GM18519 (cell line): ENCODE results near the gene SLC9C2.
"Not testable (repeated sequence)": the region's sequence is repeated elsewhere in the genome, so short reads cannot be mapped to it uniquely, and the experiment has no call there.

Experiments used
- ATAC-seq: cut with Tn5 transposase; IDR thresholded peaks from one replicate; pipeline ENCODE4 v1.9.1; 2021; ENCODE audit warnings: mild to moderate bottlenecking, moderate library complexity; ENCODE audit not compliant: unreplicated experiment, low FRiP score

Gene SLC9C2

GRCh38 chr1:173580658-173581057, 22.2 kb downstream of the SLC9C2 start:
- no peak for ATAC-seq

GRCh38 chr1:173580071-173580470, 22.8 kb downstream of the SLC9C2 start:
- ATAC-seq: no peak

GRCh38 chr1:173573596-173573995, 29.3 kb downstream of the SLC9C2 start:
- no peak for ATAC-seq

- no peak for ATAC-seq
Measured at GRCh38 chr1:173572201-173572873, 30.5 kb downstream of the SLC9C2 start.

GRCh38 chr1:173570370-173571007, 32.4 kb downstream of the SLC9C2 start:
- ATAC-seq: no peak

- no peak for ATAC-seq
Measured at GRCh38 chr1:173568483-173568882, 34.4 kb downstream of the SLC9C2 start.

- ATAC-seq: not testable (repeated sequence)
Measured at GRCh38 chr1:173563846-173564245, 39.0 kb downstream of the SLC9C2 start.

GRCh38 chr1:173562813-173563212, 40.1 kb downstream of the SLC9C2 start:
- no peak for ATAC-seq

GRCh38 chr1:173561263-173561662, 41.6 kb downstream of the SLC9C2 start:
- ATAC-seq: no peak

GRCh38 chr1:173560285-173560880, 42.5 kb downstream of the SLC9C2 start:
- ATAC-seq: no peak

- no peak for ATAC-seq
Measured at GRCh38 chr1:173555651-173556305, 47.1 kb downstream of the SLC9C2 start.

GRCh38 chr1:173554541-173555250, 48.2 kb downstream of the SLC9C2 start:
- no peak for ATAC-seq

- ATAC-seq: no peak
Measured at GRCh38 chr1:173554089-173554488, 48.8 kb downstream of the SLC9C2 start.

GRCh38 chr1:173553312-173553711, 49.6 kb downstream of the SLC9C2 start:
- ATAC-seq: no peak

GRCh38 chr1:173551699-173552098, 51.2 kb downstream of the SLC9C2 start:
- ATAC-seq: no peak

- no peak for ATAC-seq
Measured at GRCh38 chr1:173549813-173550212, 53.1 kb downstream of the SLC9C2 start.

GRCh38 chr1:173545688-173546087, 57.2 kb downstream of the SLC9C2 start:
- no peak for ATAC-seq

GRCh38 chr1:173536223-173536622, 66.6 kb downstream of the SLC9C2 start:
- ATAC-seq: no peak

GRCh38 chr1:173532237-173532636, 70.6 kb downstream of the SLC9C2 start:
- ATAC-seq: no peak

- ATAC-seq: no peak
Measured at GRCh38 chr1:173530795-173531693, 71.8 kb downstream of the SLC9C2 start.
